AG10803 (cell line): Measurements from ENCODE around the gene KCNAB1.

Experiments
- DNase-seq: peaks from one replicate; pipeline ENCODE4 v3.0.0; 2010; ENCODE audit warnings: low read depth
- H3K4me3 ChIP-seq: 2 replicates; pipeline ENCODE4 v1.5.1; 2011; ENCODE audit warnings: mild to moderate bottlenecking, low read length, control low read depth
- TF ChIP-seq, protein P1 (sequence below): conservative IDR thresholded peaks from 2 replicates; pipeline ENCODE4 v1.5.1; 2011; ENCODE audit warnings: mild to moderate bottlenecking, low read length, control low read depth, inconsistent platforms

The KCNAB1 gene

DNA sequence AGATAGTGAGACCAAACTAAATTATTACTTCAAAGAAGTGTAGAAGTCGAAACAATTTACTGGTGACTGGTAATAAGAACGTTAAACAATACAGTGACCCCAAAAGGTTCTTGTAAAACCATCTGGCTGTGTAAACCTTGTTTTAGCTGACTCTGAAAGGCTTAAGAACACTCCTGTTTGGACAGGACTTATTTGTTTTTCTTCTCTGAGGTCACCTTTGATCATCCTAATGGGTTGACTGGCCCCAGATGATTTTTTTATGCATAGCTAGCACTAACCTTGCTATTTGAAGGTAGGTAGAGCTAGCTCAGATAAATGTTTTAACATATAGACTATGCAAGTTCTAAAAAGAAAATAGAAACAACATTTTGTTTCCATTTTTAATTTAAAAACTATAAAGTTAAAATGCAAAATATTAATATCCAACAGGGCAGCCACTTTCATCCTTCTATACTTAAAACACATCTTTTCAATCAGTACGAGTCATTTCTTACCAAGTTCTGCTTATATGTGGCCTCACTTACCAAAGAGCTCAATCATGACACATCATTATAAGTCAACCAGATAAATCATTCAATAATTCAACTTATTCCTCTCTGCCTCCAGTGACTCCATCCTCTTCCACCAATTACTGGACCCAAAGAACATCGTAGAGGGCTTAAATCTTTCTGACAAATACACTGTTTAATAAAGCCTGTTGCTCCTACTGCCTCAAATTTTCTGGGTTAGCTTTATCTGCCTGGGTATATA lies 275.8 kb downstream of the KCNAB1 start:
- no peak overlapping the region for H3K4me3 ChIP-seq
- peak; percentile 41 for DNase-seq
- TF ChIP-seq, protein P1, sequence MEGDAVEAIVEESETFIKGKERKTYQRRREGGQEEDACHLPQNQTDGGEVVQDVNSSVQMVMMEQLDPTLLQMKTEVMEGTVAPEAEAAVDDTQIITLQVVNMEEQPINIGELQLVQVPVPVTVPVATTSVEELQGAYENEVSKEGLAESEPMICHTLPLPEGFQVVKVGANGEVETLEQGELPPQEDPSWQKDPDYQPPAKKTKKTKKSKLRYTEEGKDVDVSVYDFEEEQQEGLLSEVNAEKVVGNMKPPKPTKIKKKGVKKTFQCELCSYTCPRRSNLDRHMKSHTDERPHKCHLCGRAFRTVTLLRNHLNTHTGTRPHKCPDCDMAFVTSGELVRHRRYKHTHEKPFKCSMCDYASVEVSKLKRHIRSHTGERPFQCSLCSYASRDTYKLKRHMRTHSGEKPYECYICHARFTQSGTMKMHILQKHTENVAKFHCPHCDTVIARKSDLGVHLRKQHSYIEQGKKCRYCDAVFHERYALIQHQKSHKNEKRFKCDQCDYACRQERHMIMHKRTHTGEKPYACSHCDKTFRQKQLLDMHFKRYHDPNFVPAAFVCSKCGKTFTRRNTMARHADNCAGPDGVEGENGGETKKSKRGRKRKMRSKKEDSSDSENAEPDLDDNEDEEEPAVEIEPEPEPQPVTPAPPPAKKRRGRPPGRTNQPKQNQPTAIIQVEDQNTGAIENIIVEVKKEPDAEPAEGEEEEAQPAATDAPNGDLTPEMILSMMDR = no peak

DNA sequence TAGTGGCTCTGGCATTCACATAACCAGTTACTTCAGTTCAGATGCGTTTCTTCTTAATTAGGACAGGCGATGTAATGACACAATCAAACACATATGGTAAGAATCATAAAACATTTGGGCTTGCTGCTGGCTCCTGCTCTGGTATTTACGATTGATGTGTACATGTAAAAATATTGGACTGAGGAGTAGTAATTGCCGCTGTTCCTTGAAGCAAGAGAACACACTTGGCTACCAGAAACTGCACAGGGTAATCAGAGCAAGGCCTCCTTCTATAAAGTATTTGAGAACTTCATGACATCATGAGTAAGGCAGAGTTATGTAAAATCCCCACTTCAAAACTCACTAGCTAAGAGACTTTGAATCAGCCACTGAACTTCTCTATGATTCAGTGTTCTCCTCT lies 276.5 kb downstream of the KCNAB1 start:
- peak; percentile 95 for DNase-seq
- H3K4me3 ChIP-seq = no peak overlapping the region
- TF ChIP-seq, protein P1 = no peak

DNA sequence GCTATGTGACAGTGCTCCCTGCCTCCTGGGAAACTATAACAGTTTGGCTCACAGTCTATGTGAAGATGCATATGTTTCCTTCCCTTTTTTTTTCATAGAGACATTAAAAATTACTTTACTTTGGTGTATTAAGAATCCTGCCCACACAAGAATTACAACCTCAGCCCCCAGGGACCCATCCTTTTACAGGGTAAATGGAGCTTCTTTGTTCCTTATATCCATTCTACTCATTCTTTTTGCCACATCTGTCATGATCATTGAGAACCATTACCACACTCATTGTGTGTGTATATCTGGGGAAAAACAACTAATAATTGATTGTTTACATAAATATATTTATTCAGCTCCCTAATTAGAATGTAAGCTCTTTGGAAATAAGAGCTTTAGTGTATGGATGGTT lies 277.2 kb downstream of the KCNAB1 start:
- TF ChIP-seq, protein P1 = no peak

DNA sequence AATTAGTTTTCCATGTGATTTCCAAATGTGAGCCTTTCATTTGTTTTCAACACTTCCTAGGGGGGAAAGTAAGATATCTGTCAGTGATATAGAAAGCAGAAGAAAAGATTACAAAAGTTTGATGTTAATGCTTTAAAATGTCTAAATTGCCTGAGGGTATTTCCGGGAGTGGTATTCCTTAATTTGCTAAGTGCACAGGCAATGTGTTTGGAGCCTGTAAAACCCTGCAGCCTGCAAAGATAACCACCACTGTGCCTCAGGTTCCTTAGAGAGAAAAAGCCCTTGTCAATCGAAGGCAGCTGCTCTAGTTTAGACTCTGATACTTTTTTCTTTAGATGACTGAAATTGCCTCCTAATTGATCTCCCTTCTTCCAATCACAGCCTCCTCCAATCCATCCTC lies 279.7 kb downstream of the KCNAB1 start:
- no peak overlapping the region for H3K4me3 ChIP-seq
- DNase-seq = no peak
- TF ChIP-seq, protein P1 = no peak

More for the DNA sequence above, 277.2 kb downstream of the KCNAB1 start:
- DNase-seq = no peak
- H3K4me3 ChIP-seq = no peak overlapping the region

DNA sequence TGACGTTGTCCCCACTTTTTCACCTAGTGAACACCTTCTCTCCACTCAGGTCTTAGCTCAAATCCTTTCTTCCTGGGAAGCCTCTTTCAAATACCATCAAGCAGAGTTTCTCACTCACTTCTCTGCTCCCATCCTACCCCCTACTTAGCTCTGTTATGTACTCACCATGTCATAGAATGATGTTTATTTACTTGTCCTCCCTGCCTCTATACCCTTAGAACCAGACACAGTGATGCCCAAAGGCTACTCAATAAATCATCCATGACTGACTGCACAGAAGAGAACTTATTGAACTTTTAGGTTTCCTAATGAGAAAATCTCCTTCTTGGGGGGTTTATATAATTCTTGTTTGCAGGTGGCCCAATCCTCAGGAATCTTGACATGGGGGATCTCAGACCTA lies 280.4 kb downstream of the KCNAB1 start:
- no peak overlapping the region for H3K4me3 ChIP-seq
- TF ChIP-seq, protein P1 = no peak
- no peak for DNase-seq

DNA sequence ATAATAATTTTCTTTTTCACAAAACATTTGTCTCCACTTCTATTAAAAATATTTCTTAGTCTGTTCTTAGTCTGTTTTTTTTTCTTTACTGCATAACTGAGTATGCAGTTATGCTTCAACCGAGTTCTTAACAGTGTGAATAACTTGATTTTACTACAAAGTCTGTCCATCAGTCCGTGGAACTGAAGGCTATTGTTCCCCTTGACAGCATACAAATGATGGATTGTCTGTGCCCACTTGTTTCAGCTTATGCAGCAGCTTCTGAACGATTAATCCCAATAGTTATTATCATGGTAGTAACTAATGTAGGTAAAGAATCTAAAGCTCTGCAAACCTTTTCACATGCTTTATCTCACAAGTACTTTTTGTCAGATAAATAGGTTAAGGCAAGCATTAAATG lies 283.8 kb downstream of the KCNAB1 start:
- no peak overlapping the region for H3K4me3 ChIP-seq
- DNase-seq = no peak
- TF ChIP-seq, protein P1 = no peak

DNA sequence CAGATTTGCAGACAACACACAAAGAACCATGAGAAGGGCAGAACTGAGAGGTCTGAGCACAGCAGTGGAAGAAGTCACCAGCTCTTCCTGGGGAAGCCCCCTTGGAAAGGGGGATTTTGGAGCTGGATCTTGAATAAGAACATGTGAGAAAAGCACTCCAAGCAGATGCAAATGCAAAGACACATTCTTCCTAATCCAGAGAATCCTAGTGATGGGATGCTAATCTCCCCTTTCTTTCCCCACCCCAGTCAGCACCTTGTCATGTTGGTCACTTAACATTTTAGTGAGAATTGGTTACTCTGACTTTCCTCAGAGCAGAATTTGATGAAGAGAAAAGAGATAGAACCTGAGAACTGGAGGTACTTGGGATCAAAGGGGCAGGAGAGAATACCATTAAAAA lies 286.0 kb downstream of the KCNAB1 start:
- no peak for DNase-seq
- TF ChIP-seq, protein P1 = no peak
- no peak overlapping the region for H3K4me3 ChIP-seq
